ENCODE data around the gene LIPG. TPM values are rescaled to one million over a fixed set of nuclear protein-coding genes. Genes with fewer than 3 reads are reported as not detected.
"Not testable (repeated sequence)": the region's sequence is repeated elsewhere in the genome, so short reads cannot be mapped to it uniquely, and the experiment has no call there.

LIPG gene
- 10 to 100 TPM in 3 of 5 donors, 1 to 10 TPM in 2; 8.4 to 22.9 (median 10.9) TPM for polyA plus RNA-seq (ENCODE audit: insufficient read depth in 1 of 5, insufficient read length in 5 of 5, low replicate concordance in 1 of 5)
- long read RNA-seq, donor 1, partial matches to known transcripts = 0 of 3 reads
- long read RNA-seq, donor 1, other reads (novel, unspliced or antisense) = 0 of 3 reads
- long read RNA-seq, donor 2, full-length matches to known transcripts = 11 of 11 reads
- long read RNA-seq, donor 2, partial matches to known transcripts = 0 of 11 reads
- long read RNA-seq, donor 2, other reads (novel, unspliced or antisense) = 0 of 11 reads
- long read RNA-seq, donor 3, full-length matches to known transcripts = 2 of 2 reads
- long read RNA-seq, donor 3, partial matches to known transcripts = 0 of 2 reads
- long read RNA-seq, donor 3, other reads (novel, unspliced or antisense) = 0 of 2 reads
- long read RNA-seq, donor 4, partial matches to known transcripts = 0 of 4 reads
- long read RNA-seq, donor 4, other reads (novel, unspliced or antisense) = 0 of 4 reads
- long read RNA-seq, donor 5, transcript LIPG-207 (1 exons, 3,548 nt) = major isoform, 9 of 9 reads
- long read RNA-seq, donor 5, partial matches to known transcripts = 0 of 9 reads
- long read RNA-seq, donor 5, other reads (novel, unspliced or antisense) = 0 of 9 reads
- long read RNA-seq, donor 6, transcript LIPG-207 (1 exons, 3,548 nt) = major isoform, 16 of 16 reads
- long read RNA-seq, donor 6, partial matches to known transcripts = 0 of 16 reads
- long read RNA-seq, donor 6, other reads (novel, unspliced or antisense) = 0 of 16 reads
- long read RNA-seq, donor 7, partial matches to known transcripts = 0 of 2 reads
- long read RNA-seq, donor 7, other reads (novel, unspliced or antisense) = 0 of 2 reads
- long read RNA-seq, donor 8, partial matches to known transcripts = 0 of 2 reads
- long read RNA-seq, donor 8, other reads (novel, unspliced or antisense) = 0 of 2 reads

- DNase-seq = peak in 1 of 2 donors; percentile 44
Measured at GRCh38 chr18:49561289-49562193, at the start of gene LIPG. TSS of gene LIPG (plus strand) at chr18:49562057. CDS start at chr18:49562309, 252 bp downstream.

- DNase-seq = not testable (repeated sequence)
Measured at GRCh38 chr18:49512876-49513275, 49.0 kb upstream of the LIPG start.

- no peak for DNase-seq
Measured at GRCh38 chr18:49514577-49514976, 47.3 kb upstream of the LIPG start.

GRCh38 chr18:49515003-49515402 is 46.9 kb upstream of the LIPG start:
- DNase-seq = not testable (repeated sequence)

GRCh38 chr18:49515516-49515915 is 46.3 kb upstream of the LIPG start:
- no peak for DNase-seq

- no peak for DNase-seq
Measured at GRCh38 chr18:49517483-49517882, 44.4 kb upstream of the LIPG start.

- no peak for DNase-seq
Measured at GRCh38 chr18:49519101-49519971, 42.5 kb upstream of the LIPG start.

GRCh38 chr18:49520661-49521145 is 41.2 kb upstream of the LIPG start:
- DNase-seq = no peak

GRCh38 chr18:49521216-49521835 is 40.5 kb upstream of the LIPG start:
- no peak for DNase-seq

GRCh38 chr18:49523580-49524093 is 38.2 kb upstream of the LIPG start:
- not testable (repeated sequence) for DNase-seq

GRCh38 chr18:49524349-49524748 is 37.5 kb upstream of the LIPG start:
- DNase-seq = no peak

GRCh38 chr18:49524951-49525350 is 36.9 kb upstream of the LIPG start:
- no peak for DNase-seq

- DNase-seq = no peak
Measured at GRCh38 chr18:49525981-49526380, 35.9 kb upstream of the LIPG start.

GRCh38 chr18:49527631-49528327 is 34.1 kb upstream of the LIPG start:
- no peak for DNase-seq

- no peak for DNase-seq
Measured at GRCh38 chr18:49529596-49529995, 32.3 kb upstream of the LIPG start.

GRCh38 chr18:49531678-49532153 is 30.1 kb upstream of the LIPG start:
- DNase-seq = no peak

GRCh38 chr18:49534846-49535601 is 26.8 kb upstream of the LIPG start:
- no peak for DNase-seq

Data from right lung (tissue), 10 donors.